Right lobe of liver (tissue), 6 donors: ENCODE results near the gene AGR3. TPM values are rescaled to one million over a fixed set of nuclear protein-coding genes. Genes with fewer than 3 reads are reported as not detected.

Experiments used
- ATAC-seq, 4 donors: fragments of 200-7000 bp; cut with Tn5 transposase; one replicate each; pipeline ENCODE4 v1.9.1; 2020; ENCODE audit warnings: mild to moderate bottlenecking in 4 of 4, moderate library complexity in 4 of 4
- DNase-seq, 3 donors: peaks; one replicate each; pipeline ENCODE4 v3.0.0-alpha.2; 2020
- H3K27ac ChIP-seq, 3 donors: fragments of 200-600 bp; one replicate each; pipeline ENCODE4 v1.8.0; 2022
- H3K27me3 ChIP-seq, 2 donors: fragments of 200-600 bp; one replicate each; pipeline ENCODE4 v1.8.0; 2022
- H3K36me3 ChIP-seq, 4 donors: fragments of 200-600 bp; sonication (generic) in 1 of 4; one replicate each; pipeline versions ENCODE4 v1.5.1 to v1.8.0; 2017 to 2022; ENCODE audit warnings: control low read depth in 1 of 4
- H3K4me1 ChIP-seq, 4 donors: fragments of 200-600 bp; sonication (generic) in 1 of 4; one replicate each; pipeline versions ENCODE4 v1.5.1 to v1.8.0; 2017 to 2022; ENCODE audit warnings: control low read depth in 1 of 4
- H3K4me3 ChIP-seq, 3 donors: fragments of 200-600 bp; one replicate each; pipeline ENCODE4 v1.8.0; 2022
- H3K9me3 ChIP-seq, 4 donors: fragments of 200-600 bp; sonication (generic) in 1 of 4; one replicate each; pipeline versions ENCODE4 v1.5.1 to v1.8.0; 2017 to 2022; ENCODE audit warnings: control low read depth in 1 of 4
- CTCF ChIP-seq, 4 donors: fragments of 200-600 bp in 3 of 4; fragments of 450-650 bp in 1 of 4; IDR thresholded peaks; one replicate each; pipeline versions ENCODE4 v1.5.1 to v1.8.0; 2016 to 2022; ENCODE audit warnings: antibody characterized with exemption in 4 of 4, mild to moderate bottlenecking in 2 of 4
- POLR2A ChIP-seq: fragments of 450-650 bp; IDR thresholded peaks from one replicate; pipeline ENCODE4 v1.6.1; 2017; ENCODE audit warnings: antibody characterized with exemption, mild to moderate bottlenecking
- WGBS: methylation state at CpG from one replicate; pipeline ENCODE4 v1.1.6; 2018; ENCODE audit warnings: low coverage, low lambda C conversion rate; ENCODE audit not compliant: insufficient coverage; ENCODE audit errors: missing lambda C conversion rate; 5-methylcytosine and 5-hydroxymethylcytosine counted together
- intact Hi-C, 2 donors: fragments of 100-400 bp; cut with DNase I; formaldehyde crosslinking; loops; one replicate each; pipeline versions ENCODE4 v1.11.2 to v1.14.1; 2022
- total RNA-seq, 6 experiments: library from RNA; depleted of rRNA in 2 of 6; stranded (reverse); fragments of >200 nt in 2 of 6; fragmentation: NEBNext Ultra II Directional in 3 of 6; extraction: Animal tissue kit (Norgen Biotek cat#: 25700) in 3 of 6; gene quantifications; one replicate each; pipeline versions ENCODE4 v1.1.0 to v1.2.4, GENCODE V29; 2016 to 2023
- donor health status: DM: no; HTN: yes; CAD: no.
- donor health status: DM: no; HTN: no; CAD: no.
- donor health status: DM: no; HTN: no; CAD: no.
- donor health status: DM: no; HTN: yes; CAD: no.
- donor health status: DM: no; HTN: yes; CAD: no.

The AGR3 gene
- total RNA-seq, 6 experiments from 2014 or later, result not detected

DNA sequence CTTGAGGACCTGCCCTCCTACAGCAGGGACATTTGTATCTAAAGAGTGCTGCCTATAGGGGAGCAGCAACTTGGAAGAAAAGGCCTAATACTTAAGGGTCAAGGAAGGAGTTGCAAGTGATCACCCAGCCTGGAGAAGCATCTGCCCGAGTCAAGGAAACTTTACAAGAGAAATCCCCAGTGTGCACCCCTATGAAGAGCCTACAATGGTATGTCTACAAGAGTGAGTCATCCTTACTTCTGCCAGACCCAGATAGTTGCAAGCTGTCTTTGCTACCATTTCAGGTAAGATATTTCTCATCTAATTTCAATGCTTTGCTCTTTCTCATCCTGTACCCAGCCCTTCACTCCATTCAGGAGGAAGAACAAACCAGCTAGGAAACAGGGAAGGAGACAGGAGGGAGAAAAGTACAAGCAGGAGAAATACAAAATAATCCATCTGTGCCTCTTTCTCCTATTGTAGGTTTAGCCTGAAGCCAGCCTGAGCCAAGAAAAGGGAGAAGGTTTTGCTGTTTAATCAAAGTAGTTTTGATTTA lies 34.4 kb upstream of the AGR3 start:
- Histone ChIP-seq H3K27ac (no peak overlapping the region), H3K4me3 (no peak overlapping the region), H3K27me3 (no peaks in the 10 kb centered on the region), H3K36me3 (no peaks in the 10 kb centered on the region), H3K4me1 (no peaks in the 10 kb centered on the region), H3K9me3 (no peaks in the 10 kb centered on the region)
- WGBS, result 100% methylated on average over 1 of the region's 1 CpG
- intact Hi-C loops, result loop anchor here in 1 of 2 donors (5.0 kb wide), 1 partner anchor 219 kb away; no protein-coding TSS in a partner anchor
- TF ChIP-seq CTCF (IDR thresholded peaks at IDR 0.05) (no peak), POLR2A (no peak)
- DNase-seq (no peak), ATAC-seq (no peak)

DNA sequence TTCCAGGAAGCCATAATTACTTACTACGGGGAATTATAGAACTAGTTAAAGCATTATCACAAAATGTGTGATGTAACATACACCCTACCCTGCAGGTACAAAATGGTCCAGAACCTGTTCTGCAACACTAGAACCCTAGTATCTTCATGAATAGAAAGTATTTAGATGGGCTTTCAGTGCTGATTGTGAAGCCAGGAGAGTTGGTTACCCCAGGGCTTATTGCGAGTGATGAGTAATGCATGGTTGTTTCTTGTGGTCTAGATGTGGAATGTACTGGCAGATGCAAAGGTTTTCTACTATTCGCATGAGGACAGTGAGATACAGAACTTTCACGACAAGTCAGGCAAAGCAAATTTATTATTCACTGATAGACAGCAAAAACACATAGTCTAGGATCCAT lies 33.6 kb upstream of the AGR3 start:
- no peak for ATAC-seq
- Histone ChIP-seq H3K4me1 (no peaks in the 10 kb centered on the region), H3K27me3 (no peaks in the 10 kb centered on the region), H3K4me3 (no peak overlapping the region), H3K27ac (no peak overlapping the region), H3K36me3 (no peaks in the 10 kb centered on the region), H3K9me3 (no peaks in the 10 kb centered on the region)
- 68% methylated on average over 2 of the region's 4 CpGs for WGBS
- no peak for DNase-seq
- no peak for TF ChIP-seq CTCF (IDR thresholded peaks at IDR 0.05)
- no peak for TF ChIP-seq POLR2A
- intact Hi-C loops, result loop anchor here in 1 of 2 donors (5.0 kb wide), 1 partner anchor 218 kb away; no protein-coding TSS in a partner anchor

DNA sequence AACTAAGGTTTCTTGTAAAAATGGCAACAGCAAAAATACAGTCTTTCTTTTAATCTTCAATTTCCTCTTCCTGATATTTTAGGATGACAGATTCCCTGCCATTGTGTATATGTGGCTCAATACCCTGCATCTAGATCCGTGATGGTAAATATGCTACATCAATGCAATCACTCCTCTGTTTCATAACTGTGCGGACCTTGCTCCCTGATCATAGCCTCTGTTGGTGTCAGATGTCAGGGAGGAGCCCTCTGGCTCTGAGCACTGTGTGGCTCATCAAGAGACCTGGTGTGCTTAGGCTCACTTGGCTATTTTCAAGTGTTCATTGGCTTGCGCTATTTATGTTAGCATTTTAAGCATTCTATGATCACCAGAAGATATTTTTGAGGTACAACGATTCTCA lies 33.0 kb upstream of the AGR3 start:
- no peaks in the 10 kb centered on the region for H3K27me3 ChIP-seq
- H3K9me3 ChIP-seq, result no peaks in the 10 kb centered on the region
- ATAC-seq (peak; percentile 26 to 72 (median 56)), DNase-seq (no peak)
- TF ChIP-seq POLR2A (no peak), CTCF (IDR thresholded peaks at IDR 0.05) (no peak)
- H3K36me3 ChIP-seq, result no peaks in the 10 kb centered on the region
- intact Hi-C loops, result loop anchor here in 1 of 2 donors (5.0 kb wide), 1 partner anchor 217 kb away; no protein-coding TSS in a partner anchor
- no peaks in the 10 kb centered on the region for H3K4me1 ChIP-seq
- no peak overlapping the region for H3K4me3 ChIP-seq
- no peak overlapping the region for H3K27ac ChIP-seq
- WGBS, result 64% methylated on average over 4 of the region's 4 CpGs

DNA sequence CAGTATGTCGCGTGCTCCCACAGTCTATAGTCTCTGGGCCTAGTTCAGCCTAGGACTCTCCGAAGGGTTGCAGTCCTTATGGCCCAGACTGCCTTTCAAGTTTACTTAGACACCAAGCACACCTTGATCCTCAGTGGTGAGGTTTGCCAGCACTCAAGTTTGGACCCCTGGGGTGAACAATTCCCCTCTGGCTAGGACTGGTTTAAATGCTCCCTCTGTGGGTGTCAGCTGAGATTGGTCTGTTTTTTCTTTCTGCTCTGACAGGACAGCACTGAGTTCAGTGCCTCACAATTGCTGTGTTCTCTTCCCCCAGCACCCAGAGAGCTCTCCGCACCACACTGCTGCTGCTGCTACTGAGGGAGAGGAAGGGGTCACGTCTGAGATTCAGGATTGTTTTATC lies 31.9 kb upstream of the AGR3 start:
- 17% methylated on average over 1 of the region's 5 CpGs for WGBS
- Histone ChIP-seq H3K36me3 (no peaks in the 10 kb centered on the region), H3K27ac (no peak overlapping the region), H3K4me1 (no peaks in the 10 kb centered on the region), H3K4me3 (no peak overlapping the region), H3K9me3 (no peaks in the 10 kb centered on the region), H3K27me3 (no peaks in the 10 kb centered on the region)
- DNase-seq, result no peak
- intact Hi-C loops, result no loop called here
- TF ChIP-seq CTCF (IDR thresholded peaks at IDR 0.05), result no peak
- no peak for TF ChIP-seq POLR2A
- ATAC-seq, result no peak
